Activated B cell treated with CpG ODN at 0.5 μM for 24 hours (primary cell): ENCODE measurements around the gene LRRC56. TPM values are rescaled to one million over a fixed set of nuclear protein-coding genes. Genes with fewer than 3 reads are reported as not detected.
"Not testable (repeated sequence)": the region's sequence is repeated elsewhere in the genome, so short reads cannot be mapped to it uniquely, and the experiment has no call there.

Experiments
- ATAC-seq: fragments of 200-7000 bp; cut with Tn5 transposase; one replicate; pipeline ENCODE4 v1.10.0; 2021; ENCODE audit warnings: low read depth, mild to moderate bottlenecking, moderate library complexity
- CTCF ChIA-PET: fragments of 350-600 bp; sonication (Branson Sonifier 250); formaldehyde crosslinking; loops from one replicate; lab custom pipeline; 2021; ENCODE audit warnings: antibody characterized with exemption; lab: Charles Lee
- POLR2A ChIA-PET: fragments of 350-600 bp; sonication (Branson Sonifier 250); formaldehyde crosslinking; loops from one replicate; lab custom pipeline; 2021; ENCODE audit warnings: antibody characterized with exemption; lab: Charles Lee
- DNase-seq: peaks from one replicate; pipeline ENCODE4 v3.0.0; 2022
- H3K27ac Mint-ChIP-seq: one replicate; pipeline ENCODE4 v1.8.0; 2020; ENCODE audit warnings: mixed read lengths
- H3K27me3 Mint-ChIP-seq: one replicate; pipeline ENCODE4 v1.8.0; 2021; ENCODE audit warnings: mixed read lengths
- H3K36me3 Mint-ChIP-seq: one replicate; pipeline ENCODE4 v1.8.0; 2021; ENCODE audit warnings: low read depth, mixed read lengths
- H3K4me1 Mint-ChIP-seq: one replicate; pipeline ENCODE4 v1.8.0; 2021; ENCODE audit warnings: mixed read lengths
- H3K4me3 Mint-ChIP-seq: one replicate; pipeline ENCODE4 v1.8.0; 2020; ENCODE audit warnings: mild to moderate bottlenecking, mixed read lengths
- H3K9me3 Mint-ChIP-seq: one replicate; pipeline ENCODE4 v1.8.0; 2020; ENCODE audit warnings: mixed read lengths
- intact Hi-C: fragments of 100-400 bp; cut with micrococcal nuclease; formaldehyde crosslinking; loops from one replicate; pipeline ENCODE4 v1.15.1; 2024
- total RNA-seq: library from RNA; stranded (reverse); gene quantifications from 2 replicates; pipeline ENCODE4 v1.2.3, GENCODE V29; 2022
- TF ChIP-seq, protein P1 (sequence below): fragments of 200-600 bp; IDR thresholded peaks from one replicate; pipeline ENCODE4 v1.8.0; 2022; ENCODE audit warnings: antibody characterized with exemption, mild to moderate bottlenecking

The LRRC56 gene
- total RNA-seq, 1 donor from 2014 or later: 7.9 TPM

DNA sequence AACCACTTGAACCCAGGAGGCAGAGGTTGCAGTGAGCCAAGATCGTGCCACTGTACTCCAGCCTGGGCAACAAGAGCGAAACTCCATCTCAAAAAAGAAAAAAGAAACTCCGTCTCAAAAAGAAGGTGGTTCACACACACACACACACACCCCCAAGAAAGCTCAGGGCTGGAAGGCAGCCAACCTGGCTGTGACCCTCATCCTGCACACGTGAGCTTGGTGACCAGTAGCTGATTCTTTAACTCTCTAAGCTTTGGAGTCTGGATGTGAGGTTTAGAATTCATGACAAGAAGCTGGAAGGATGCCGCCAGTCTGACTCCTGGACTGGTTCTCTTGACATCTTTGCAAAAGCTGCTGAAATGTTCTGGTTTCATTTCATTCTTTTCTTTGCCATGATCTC is 28.4 kb upstream of the LRRC56 start:
- TF ChIP-seq, protein P1, sequence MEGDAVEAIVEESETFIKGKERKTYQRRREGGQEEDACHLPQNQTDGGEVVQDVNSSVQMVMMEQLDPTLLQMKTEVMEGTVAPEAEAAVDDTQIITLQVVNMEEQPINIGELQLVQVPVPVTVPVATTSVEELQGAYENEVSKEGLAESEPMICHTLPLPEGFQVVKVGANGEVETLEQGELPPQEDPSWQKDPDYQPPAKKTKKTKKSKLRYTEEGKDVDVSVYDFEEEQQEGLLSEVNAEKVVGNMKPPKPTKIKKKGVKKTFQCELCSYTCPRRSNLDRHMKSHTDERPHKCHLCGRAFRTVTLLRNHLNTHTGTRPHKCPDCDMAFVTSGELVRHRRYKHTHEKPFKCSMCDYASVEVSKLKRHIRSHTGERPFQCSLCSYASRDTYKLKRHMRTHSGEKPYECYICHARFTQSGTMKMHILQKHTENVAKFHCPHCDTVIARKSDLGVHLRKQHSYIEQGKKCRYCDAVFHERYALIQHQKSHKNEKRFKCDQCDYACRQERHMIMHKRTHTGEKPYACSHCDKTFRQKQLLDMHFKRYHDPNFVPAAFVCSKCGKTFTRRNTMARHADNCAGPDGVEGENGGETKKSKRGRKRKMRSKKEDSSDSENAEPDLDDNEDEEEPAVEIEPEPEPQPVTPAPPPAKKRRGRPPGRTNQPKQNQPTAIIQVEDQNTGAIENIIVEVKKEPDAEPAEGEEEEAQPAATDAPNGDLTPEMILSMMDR: no peak

DNA sequence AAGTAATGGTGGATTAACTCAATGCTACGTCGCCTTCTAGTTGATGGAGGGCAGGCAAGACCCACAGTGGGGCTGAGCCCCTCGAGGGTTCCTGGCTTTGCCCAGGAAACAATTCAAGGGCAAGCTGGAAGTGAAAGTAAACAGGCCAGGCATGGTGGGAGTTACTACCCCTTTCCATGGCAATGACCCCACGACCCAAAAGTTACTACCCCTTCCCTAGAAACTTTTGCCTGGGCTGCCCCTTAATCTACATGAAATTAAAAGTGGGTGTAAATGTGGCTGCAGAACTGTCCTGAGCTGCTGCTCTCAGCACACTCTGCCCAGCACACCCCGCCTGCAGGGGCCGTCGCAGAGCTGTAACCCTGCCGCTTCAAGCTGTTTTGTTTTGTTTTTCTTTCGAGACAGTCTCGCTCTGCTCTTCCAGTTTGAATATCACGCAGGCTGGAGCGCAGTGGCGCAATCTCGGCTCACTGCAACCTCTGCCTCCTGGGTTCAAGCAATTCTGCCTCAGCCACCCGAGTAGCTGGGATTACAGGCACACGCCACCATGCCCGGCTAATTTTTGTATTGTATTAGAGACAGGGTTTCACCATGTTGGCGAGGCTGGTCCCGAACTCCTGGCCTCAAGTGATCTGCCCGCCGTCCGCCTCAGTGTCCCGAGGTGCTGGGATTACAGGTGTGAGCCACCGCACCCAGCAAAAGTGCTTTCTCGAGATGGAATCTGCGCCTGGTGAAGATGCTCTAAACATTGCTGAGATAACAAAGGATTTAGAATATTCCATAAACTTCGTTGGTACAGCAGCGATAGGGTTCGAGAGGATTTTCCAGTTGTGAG is 24.3 kb upstream of the LRRC56 start:
- peaks cover 20% of the 10 kb centered on the region for H3K36me3 Mint-ChIP-seq
- peaks cover 6% of the 10 kb centered on the region for H3K4me1 Mint-ChIP-seq
- H3K9me3 Mint-ChIP-seq: no peaks in the 10 kb centered on the region
- intact Hi-C loops: no loop called here
- ChIA-PET CTCF (no interaction called here), POLR2A (interaction anchor here (0.7 kb wide), 1 partner anchor 60 kb away, joined by 7 read pairs; no protein-coding TSS in a partner anchor)
- TF ChIP-seq, protein P1: no peak
- no peak overlapping the region for H3K27ac Mint-ChIP-seq
- DNase-seq (no peak), ATAC-seq (no peak)
- H3K4me3 Mint-ChIP-seq: no peak overlapping the region
- no peaks in the 10 kb centered on the region for H3K27me3 Mint-ChIP-seq

More for the DNA sequence above, 28.4 kb upstream of the LRRC56 start:
- ChIA-PET POLR2A (interaction anchor here (1.5 kb wide), 1 partner anchor 10 kb away, joined by 10 read pairs; no protein-coding TSS in a partner anchor), CTCF (interaction anchor here (0.7 to 0.9 kb wide), 2 partner anchors 9 to 10 kb away, joined by 4 to 5 read pairs; no protein-coding TSS in a partner anchor)
- intact Hi-C loops: no loop called here
- no peak overlapping the region for H3K27ac Mint-ChIP-seq
- no peaks in the 10 kb centered on the region for H3K27me3 Mint-ChIP-seq
- H3K4me1 Mint-ChIP-seq: peaks cover 30% of the 10 kb centered on the region
- ATAC-seq (no peak), DNase-seq (no peak)
- no peak overlapping the region for H3K4me3 Mint-ChIP-seq
- H3K36me3 Mint-ChIP-seq: peaks cover 18% of the 10 kb centered on the region
- H3K9me3 Mint-ChIP-seq: no peaks in the 10 kb centered on the region

DNA sequence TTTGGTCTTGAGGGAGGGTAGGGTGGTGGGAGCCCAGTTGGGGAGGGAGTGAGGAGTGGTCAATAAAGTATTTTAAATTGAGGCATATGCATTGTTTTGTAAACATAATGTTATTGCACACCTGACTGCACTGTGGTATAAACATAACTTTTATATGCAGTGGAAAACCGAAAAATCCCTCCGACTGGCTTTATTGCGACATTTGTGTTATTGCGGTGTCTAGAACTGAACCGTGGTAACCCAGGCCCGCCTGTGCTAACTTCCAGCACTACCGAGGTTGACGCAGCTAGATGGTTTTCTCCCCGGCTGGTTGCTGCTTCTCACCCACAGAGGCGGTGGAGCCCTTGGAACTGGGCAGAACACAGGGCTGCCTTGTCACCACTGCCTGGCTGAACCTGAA is 22.7 kb upstream of the LRRC56 start:
- intact Hi-C loops: loop anchor here (5.0 kb wide), 1 partner anchor 207 kb away; the partner anchor contains the start of gene IFITM2
- DNase-seq: no peak
- no peak for ATAC-seq
- no peak overlapping the region for H3K4me3 Mint-ChIP-seq
- no peaks in the 10 kb centered on the region for H3K9me3 Mint-ChIP-seq
- peaks cover 6% of the 10 kb centered on the region for H3K4me1 Mint-ChIP-seq
- POLR2A ChIA-PET: no interaction called here
- CTCF ChIA-PET: no interaction called here
- TF ChIP-seq, protein P1: no peak
- H3K27ac Mint-ChIP-seq: peak overlapping the region; percentile 7
- no peaks in the 10 kb centered on the region for H3K27me3 Mint-ChIP-seq
- peaks cover 20% of the 10 kb centered on the region for H3K36me3 Mint-ChIP-seq

DNA sequence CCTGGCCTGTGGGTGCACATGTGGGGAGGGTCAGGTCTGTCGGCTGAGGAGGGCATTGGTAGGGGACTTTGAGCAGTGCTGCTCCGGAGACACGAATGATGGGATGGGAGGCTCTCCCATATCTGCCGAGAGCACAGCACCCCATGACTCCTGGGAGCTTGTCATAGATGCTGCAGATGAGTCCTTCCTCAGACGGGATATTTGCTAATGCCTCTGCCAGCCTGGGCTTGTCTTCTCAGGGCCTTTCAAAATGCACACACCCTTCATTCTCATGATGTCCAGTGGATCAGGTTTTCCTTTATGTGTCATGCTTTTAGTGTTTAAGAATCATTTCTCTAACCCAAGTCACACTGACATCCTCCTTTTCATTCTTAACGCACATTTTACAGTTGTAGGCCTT is 22.2 kb upstream of the LRRC56 start:
- peak overlapping the region; percentile 7 for H3K27ac Mint-ChIP-seq
- no peak for ATAC-seq
- H3K9me3 Mint-ChIP-seq: no peaks in the 10 kb centered on the region
- intact Hi-C loops: loop anchor here (5.0 kb wide), 1 partner anchor 208 kb away; the partner anchor contains the start of gene IFITM2
- no peak overlapping the region for H3K4me3 Mint-ChIP-seq
- no peak for DNase-seq
- ChIA-PET CTCF (interaction anchor here (0.8 kb wide), 1 partner anchor 66 kb away, joined by 3 read pairs; no protein-coding TSS in a partner anchor), POLR2A (no interaction called here)
- H3K4me1 Mint-ChIP-seq: peaks cover 6% of the 10 kb centered on the region
- H3K27me3 Mint-ChIP-seq: no peaks in the 10 kb centered on the region
- H3K36me3 Mint-ChIP-seq: peaks cover 15% of the 10 kb centered on the region
- TF ChIP-seq, protein P1: no peak

DNA sequence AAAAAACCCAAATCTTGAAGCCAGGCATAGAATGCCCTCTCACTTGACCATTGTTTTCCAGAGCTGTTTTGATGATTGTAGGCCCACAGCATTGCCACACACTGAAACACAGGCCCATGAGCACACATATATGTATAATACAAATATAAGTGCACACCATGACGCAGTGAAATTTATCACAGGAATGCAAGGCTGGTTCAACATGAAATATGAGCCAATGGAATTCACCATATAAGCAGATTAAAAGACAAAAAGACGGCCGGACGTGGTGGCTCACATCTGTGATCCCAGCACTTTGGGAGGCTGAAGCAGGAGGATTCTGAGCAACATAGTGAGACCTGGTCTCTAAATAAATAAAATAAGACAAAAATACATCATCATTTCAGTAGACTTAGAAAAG is 20.9 kb upstream of the LRRC56 start:
- Mint-ChIP-seq H3K27ac (no peak overlapping the region), H3K4me1 (peaks cover 6% of the 10 kb centered on the region), H3K9me3 (no peaks in the 10 kb centered on the region), H3K27me3 (no peaks in the 10 kb centered on the region), H3K36me3 (peaks cover 11% of the 10 kb centered on the region), H3K4me3 (no peak overlapping the region)
- ChIA-PET POLR2A (interaction anchor here (1.4 kb wide), 1 partner anchor 10 kb away, joined by 4 read pairs; the partner anchor contains the start of gene RNH1), CTCF (no interaction called here)
- ATAC-seq: no peak
- DNase-seq: no peak
- intact Hi-C loops: loop anchor here (5.0 kb wide), 1 partner anchor 209 kb away; the partner anchor contains the start of gene IFITM2
- TF ChIP-seq, protein P1: no peak

DNA sequence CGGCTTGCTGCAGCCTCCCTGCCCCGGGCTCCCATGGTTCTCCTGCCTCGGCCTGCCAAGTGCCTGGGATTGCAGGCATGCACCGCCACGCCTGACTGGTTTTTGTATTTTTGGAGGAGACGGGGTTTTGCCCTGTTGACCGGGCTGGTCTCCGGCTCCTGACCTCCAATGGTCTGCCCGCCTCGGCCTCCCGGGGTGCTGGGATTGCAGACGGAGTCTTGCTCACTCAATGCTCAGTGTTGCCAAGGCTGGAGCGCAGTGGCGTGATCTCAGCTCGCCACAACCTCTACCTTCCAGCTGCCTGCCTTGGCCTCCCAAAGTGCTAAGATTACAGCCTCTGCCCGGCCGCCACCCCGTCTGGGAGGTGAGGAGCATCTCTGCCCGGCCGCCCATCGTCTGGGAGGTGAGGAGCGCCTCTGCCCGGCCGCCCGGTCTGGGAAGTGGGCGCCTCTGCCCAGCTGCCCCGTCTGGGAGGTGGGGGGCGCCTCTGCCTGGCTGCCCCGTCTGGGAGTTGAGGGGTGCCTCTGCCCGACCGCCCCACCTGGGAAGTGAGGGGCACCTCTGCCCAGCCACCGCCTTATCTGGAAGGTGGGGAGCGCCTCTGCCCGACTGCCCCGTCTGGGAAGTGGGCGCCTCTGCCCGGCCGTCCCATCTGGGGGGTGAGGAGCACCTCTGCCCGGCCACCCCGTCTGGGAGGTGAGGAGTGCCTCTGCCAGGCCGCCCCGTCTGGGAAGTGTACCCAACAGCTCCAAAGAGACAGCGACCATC is 20.2 kb upstream of the LRRC56 start:
- peaks cover 11% of the 10 kb centered on the region for H3K36me3 Mint-ChIP-seq
- H3K4me1 Mint-ChIP-seq, ATAC-seq, H3K9me3 Mint-ChIP-seq, H3K27me3 Mint-ChIP-seq, CTCF ChIA-PET, H3K27ac Mint-ChIP-seq, H3K4me3 Mint-ChIP-seq, DNase-seq: not testable (repeated sequence)
- POLR2A ChIA-PET: interaction anchor here (0.9 to 1.4 kb wide), 2 partner anchors 11 to 22 kb away, joined by 3 to 4 read pairs; partner anchors contain the start of gene RNH1
- intact Hi-C loops: loop anchor here (5.0 kb wide), 1 partner anchor 210 kb away; the partner anchor contains the start of gene IFITM2
